CD4-positive, alpha-beta T cell treated with Interferon alpha-2 for 1 hour (primary cell): ENCODE results near the gene CLNK.

Experiments used
- DNase-seq, 2 donors: peaks; one replicate each; pipeline ENCODE4 v3.0.0-alpha.2; 2020 to 2022

The CLNK gene

GRCh38 chr4:10492464-10492863 lies 192.1 kb downstream of the CLNK start:
- no peak for DNase-seq

- DNase-seq = no peak
Measured at GRCh38 chr4:10491401-10491800, 193.2 kb downstream of the CLNK start.

- DNase-seq = no peak
Measured at GRCh38 chr4:10490996-10491395, 193.6 kb downstream of the CLNK start.

- DNase-seq = no peak
Measured at GRCh38 chr4:10482913-10483312, 201.7 kb downstream of the CLNK start.

- no peak for DNase-seq
Measured at GRCh38 chr4:10480616-10481015, 204.0 kb downstream of the CLNK start.

GRCh38 chr4:10478621-10479020 lies 205.9 kb downstream of the CLNK start:
- DNase-seq = no peak

GRCh38 chr4:10470505-10470904 lies 214.1 kb downstream of the CLNK start:
- DNase-seq = no peak

GRCh38 chr4:10466161-10466560 lies 218.4 kb downstream of the CLNK start:
- no peak for DNase-seq

- DNase-seq = no peak
Measured at GRCh38 chr4:10462876-10463275, 221.7 kb downstream of the CLNK start.

GRCh38 chr4:10461850-10462400 lies 222.6 kb downstream of the CLNK start:
- DNase-seq = no peak

GRCh38 chr4:10461091-10461849 lies 223.3 kb downstream of the CLNK start:
- DNase-seq = peak; percentile 75 to 84

GRCh38 chr4:10460313-10461047 lies 224.1 kb downstream of the CLNK start:
- DNase-seq = no peak

GRCh38 chr4:10459305-10459704 lies 225.3 kb downstream of the CLNK start:
- DNase-seq = no peak

GRCh38 chr4:10458177-10458576 lies 226.4 kb downstream of the CLNK start:
- no peak for DNase-seq

- peak; percentile 81 to 86 for DNase-seq
Measured at GRCh38 chr4:10457255-10457801, 227.2 kb downstream of the CLNK start, which contains the start of gene ZNF518B. ZNF518B (minus strand) TSS chr4:10457426; CDS start chr4:10446328, 11,098 bp downstream.

- peak; percentile 61 to 65 for DNase-seq
Measured at GRCh38 chr4:10456595-10457254, 227.8 kb downstream of the CLNK start.

GRCh38 chr4:10456260-10456594 lies 228.3 kb downstream of the CLNK start:
- no peak for DNase-seq

- DNase-seq = no peak
Measured at GRCh38 chr4:10455133-10455532, 229.4 kb downstream of the CLNK start.

- no peak for DNase-seq
Measured at GRCh38 chr4:10454726-10455125, 229.8 kb downstream of the CLNK start.

GRCh38 chr4:10454121-10454520 lies 230.4 kb downstream of the CLNK start:
- DNase-seq = no peak

- DNase-seq = no peak
Measured at GRCh38 chr4:10448991-10449390, 235.6 kb downstream of the CLNK start.

GRCh38 chr4:10442976-10443375 lies 241.6 kb downstream of the CLNK start:
- no peak for DNase-seq

- no peak for DNase-seq
Measured at GRCh38 chr4:10441512-10441911, 243.1 kb downstream of the CLNK start.
